PFSK-1 (cell line): ENCODE data around the gene SH3RF1.

ENCODE experiments used
- FOXP2 ChIP-seq: optimal IDR thresholded peaks from 2 replicates; pipeline ENCODE3; 2011; ENCODE audit warnings: borderline replicate concordance, control low read depth, inconsistent platforms; ENCODE audit not compliant: insufficient read depth; ENCODE audit errors: extremely low read length, extremely low read depth
- POLR2AphosphoS5 ChIP-seq: IDR thresholded peaks from 2 replicates; pipeline ENCODE4 v1.6.1; 2012; ENCODE audit warnings: low read depth, mild to moderate bottlenecking, control low read depth, low read length, moderate library complexity
- REST ChIP-seq, 2 experiments: IDR thresholded peaks; 2 replicates each; pipeline versions ENCODE4 v1.6.1 to v1.8.0; 2011 to 2012; ENCODE audit warnings: low read depth in 2 of 2, low read length in 2 of 2, control low read depth in 1 of 2, inconsistent platforms in 1 of 2, mild to moderate bottlenecking in 1 of 2, moderate library complexity in 1 of 2; ENCODE audit not compliant: insufficient read depth in 1 of 2
- SIN3A ChIP-seq: IDR thresholded peaks from 2 replicates; pipeline ENCODE4 v1.6.1; 2012; ENCODE audit warnings: mild to moderate bottlenecking, low read length, moderate library complexity, borderline replicate concordance; ENCODE audit not compliant: insufficient read depth
- TAF1 ChIP-seq: IDR thresholded peaks from 2 replicates; pipeline ENCODE4 v1.6.1; 2012; ENCODE audit warnings: low read length, control low read depth, borderline replicate concordance; ENCODE audit not compliant: insufficient read depth

The SH3RF1 gene

DNA sequence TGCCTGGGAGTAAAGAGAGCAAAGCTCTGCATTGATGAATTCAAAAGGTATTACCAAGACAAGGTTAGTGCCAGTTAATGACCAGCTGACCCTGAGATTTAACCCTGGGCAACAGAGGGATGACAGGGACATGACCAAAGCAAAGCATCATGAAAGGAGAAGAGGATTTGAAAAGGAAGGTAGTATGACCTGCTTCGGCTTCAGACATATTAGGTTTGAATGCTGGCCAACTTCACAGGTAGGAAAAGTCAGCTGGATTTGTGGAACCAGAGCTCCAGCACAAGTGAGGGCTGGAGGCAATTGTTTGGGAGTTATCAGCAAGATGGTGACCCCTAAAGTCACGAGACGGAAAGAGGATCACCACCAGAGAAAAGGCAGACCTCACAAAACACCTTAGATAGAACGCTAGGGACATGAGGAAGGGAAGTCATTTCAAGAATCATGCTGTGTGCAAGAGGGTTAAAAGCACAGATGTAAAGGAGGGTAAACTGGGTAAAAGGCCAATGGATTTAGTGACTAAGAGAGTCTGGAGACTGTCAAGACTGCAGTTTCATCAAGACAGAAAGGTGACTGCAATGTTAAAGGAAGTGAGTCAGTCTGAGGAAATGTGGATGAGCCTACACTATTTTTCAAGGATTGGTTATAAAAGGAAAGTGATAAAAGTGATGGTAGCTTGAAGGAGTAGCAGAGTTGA lies 45.6 kb downstream of the SH3RF1 start:
- TF ChIP-seq POLR2AphosphoS5 (no peak), REST (IDR thresholded peaks at IDR 0.05; ENCODE audit: insufficient read depth in 1 of 2, low read depth in 2 of 2, low read length in 2 of 2) (no peak), FOXP2 (no peak), SIN3A (no peak), TAF1 (no peak)

GRCh38 chr4:169222761-169223160 lies 48.0 kb downstream of the SH3RF1 start:
- TF ChIP-seq TAF1 (no peak), SIN3A (no peak), POLR2AphosphoS5 (no peak), REST (IDR thresholded peaks at IDR 0.05; ENCODE audit: insufficient read depth in 1 of 2, low read depth in 2 of 2, low read length in 2 of 2) (no peak), FOXP2 (no peak)

DNA sequence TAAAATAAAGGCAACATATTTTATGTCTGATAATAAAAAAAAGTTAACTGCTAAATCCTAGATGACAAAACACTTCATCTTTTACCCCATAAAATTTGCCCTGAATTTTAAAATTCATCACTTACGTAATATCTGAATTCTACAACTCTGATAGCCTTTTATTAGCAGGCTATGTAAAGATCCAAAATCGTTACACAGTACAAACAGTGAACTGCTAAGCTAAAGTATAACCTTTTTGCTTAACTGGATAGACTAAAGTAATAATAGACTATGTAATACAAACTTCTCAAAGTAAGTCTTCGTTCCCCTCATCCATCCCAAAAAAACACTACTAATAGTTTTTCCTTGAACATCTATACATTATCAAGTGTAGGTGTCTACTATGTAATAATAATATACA lies 49.1 kb downstream of the SH3RF1 start:
- TF ChIP-seq POLR2AphosphoS5 (no peak), FOXP2 (no peak), SIN3A (no peak), TAF1 (no peak), REST (IDR thresholded peaks at IDR 0.05; ENCODE audit: insufficient read depth in 1 of 2, low read depth in 2 of 2, low read length in 2 of 2) (no peak)

DNA sequence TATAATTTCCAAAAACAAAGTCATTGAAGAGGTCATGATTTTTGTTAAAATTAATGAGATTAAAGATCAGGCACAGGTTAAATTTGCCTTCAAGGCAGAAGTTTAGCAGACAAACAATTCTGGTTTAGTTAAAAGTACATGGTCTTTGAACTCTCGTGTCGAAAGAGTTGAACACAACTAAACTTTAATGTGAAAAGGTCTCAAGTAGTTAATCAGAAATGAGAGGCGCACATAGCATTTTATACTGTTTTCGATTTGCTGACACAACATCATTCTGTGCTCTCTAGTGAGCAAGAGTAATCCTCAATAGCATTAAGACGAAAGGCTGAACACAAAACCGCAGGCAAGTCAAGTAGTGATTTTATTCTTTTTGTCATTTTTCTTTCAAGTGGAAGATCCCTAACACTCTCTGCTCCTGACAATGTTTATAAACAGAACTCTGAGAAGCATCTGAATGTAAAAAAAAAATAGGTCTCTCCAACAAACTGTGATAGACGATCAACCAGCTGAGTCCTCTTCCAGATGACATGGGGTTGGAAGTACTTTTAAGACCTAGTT lies 49.8 kb downstream of the SH3RF1 start:
- TF ChIP-seq POLR2AphosphoS5 = no peak
- TF ChIP-seq TAF1 = no peak
- TF ChIP-seq FOXP2 = no peak
- TF ChIP-seq SIN3A = no peak
- TF ChIP-seq REST (IDR thresholded peaks at IDR 0.05; ENCODE audit: insufficient read depth in 1 of 2, low read depth in 2 of 2, low read length in 2 of 2) = no peak
